Measurements from ENCODE around the gene CCDC191. TPM values are rescaled to one million over a fixed set of nuclear protein-coding genes. Genes with fewer than 3 reads are reported as not detected.

The CCDC191 gene
- total RNA-seq, 3 donors from 2014 or later = 3.9 to 6.2 (median 5.0) TPM

DNA sequence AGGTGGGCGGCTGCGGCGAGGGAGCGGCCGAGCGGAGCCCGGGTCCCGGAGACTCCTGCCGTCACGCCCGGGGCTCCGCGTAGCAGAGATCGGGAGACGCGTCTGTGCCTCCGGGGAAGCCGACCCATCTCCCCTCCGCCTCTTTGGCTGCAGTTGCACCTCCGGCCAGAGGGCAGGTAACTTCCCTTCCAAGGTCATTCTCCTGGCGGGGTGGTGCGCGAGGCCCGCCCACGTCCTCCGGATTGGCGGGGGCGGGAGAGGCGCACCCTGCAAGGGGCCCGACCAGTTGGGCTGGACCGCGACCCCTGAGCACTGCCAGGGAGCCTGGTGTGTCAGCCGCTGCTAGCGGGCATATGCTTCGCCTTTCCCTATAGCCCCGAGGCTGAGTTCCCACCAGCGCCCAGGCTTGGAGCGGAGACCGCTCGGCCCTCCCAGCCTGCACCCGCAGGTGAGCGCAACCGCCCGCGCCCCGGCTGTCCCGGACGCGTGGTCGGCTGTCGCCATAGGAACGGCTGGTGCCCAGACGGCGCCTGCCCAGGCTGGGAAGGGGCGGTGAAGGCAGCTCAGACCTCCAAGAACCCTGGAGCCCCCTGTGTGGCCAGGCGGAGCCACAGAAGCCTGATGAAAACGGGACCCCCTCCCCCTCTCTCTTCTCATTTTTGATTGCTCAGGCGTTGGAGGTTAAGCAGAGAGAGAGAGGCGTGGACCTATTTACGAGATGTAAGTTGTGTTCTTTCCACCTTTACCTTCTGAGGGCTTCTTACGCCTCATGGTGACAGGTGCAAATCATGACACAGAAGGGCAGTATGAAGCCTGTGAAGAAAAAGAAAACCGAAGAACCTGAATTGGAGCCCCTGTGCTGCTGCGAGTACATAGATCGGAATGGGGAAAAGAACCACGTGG lies 108.1 kb downstream of the CCDC191 start:
- DNase-seq (peak; percentile 58 to 81 (median 79)), ATAC-seq (peak; percentile 71)
- Histone ChIP-seq H3K9me3 (no peaks in the 10 kb centered on the region), H3K36me3 (ENCODE audit: low read depth) (no peaks in the 10 kb centered on the region), H3K4me1 (ENCODE audit: low read depth) (no peaks in the 10 kb centered on the region), H3K4me3 (peak overlapping the region; percentile 60)
- TF ChIP-seq, protein P1, sequence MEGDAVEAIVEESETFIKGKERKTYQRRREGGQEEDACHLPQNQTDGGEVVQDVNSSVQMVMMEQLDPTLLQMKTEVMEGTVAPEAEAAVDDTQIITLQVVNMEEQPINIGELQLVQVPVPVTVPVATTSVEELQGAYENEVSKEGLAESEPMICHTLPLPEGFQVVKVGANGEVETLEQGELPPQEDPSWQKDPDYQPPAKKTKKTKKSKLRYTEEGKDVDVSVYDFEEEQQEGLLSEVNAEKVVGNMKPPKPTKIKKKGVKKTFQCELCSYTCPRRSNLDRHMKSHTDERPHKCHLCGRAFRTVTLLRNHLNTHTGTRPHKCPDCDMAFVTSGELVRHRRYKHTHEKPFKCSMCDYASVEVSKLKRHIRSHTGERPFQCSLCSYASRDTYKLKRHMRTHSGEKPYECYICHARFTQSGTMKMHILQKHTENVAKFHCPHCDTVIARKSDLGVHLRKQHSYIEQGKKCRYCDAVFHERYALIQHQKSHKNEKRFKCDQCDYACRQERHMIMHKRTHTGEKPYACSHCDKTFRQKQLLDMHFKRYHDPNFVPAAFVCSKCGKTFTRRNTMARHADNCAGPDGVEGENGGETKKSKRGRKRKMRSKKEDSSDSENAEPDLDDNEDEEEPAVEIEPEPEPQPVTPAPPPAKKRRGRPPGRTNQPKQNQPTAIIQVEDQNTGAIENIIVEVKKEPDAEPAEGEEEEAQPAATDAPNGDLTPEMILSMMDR (IDR thresholded peaks at IDR 0.05) = no peak
- intact Hi-C loops (cut with DNase I, micrococcal nuclease) = no loop called here

GRCh38 chr3:113947372-113948014 lies 108.8 kb downstream of the CCDC191 start, which contains the start of gene ZDHHC23:
TSS of gene ZDHHC23 (plus strand) at chr3:113948013. CDS start at chr3:113948803, 790 bp downstream.
- ATAC-seq (peak; percentile 93), DNase-seq (peak; percentile 85 to 95 (median 89))
- H3K9me3 ChIP-seq = no peaks in the 10 kb centered on the region
- TF ChIP-seq, protein P1 (IDR thresholded peaks at IDR 0.05) = no peak
- no peaks in the 10 kb centered on the region for H3K36me3 ChIP-seq (ENCODE audit: low read depth)
- H3K4me1 ChIP-seq (ENCODE audit: low read depth) = no peaks in the 10 kb centered on the region
- peak within 1 kb of the TSS; percentile 60 for H3K4me3 ChIP-seq
- intact Hi-C loops (cut with DNase I, micrococcal nuclease) = no loop called here

- DNase-seq (no peak), ATAC-seq (no peak)
- Histone ChIP-seq H3K4me1 (ENCODE audit: low read depth) (no peaks in the 10 kb centered on the region), H3K9me3 (no peaks in the 10 kb centered on the region), H3K4me3 (no peak overlapping the region), H3K36me3 (ENCODE audit: low read depth) (no peaks in the 10 kb centered on the region)
- TF ChIP-seq, protein P1 (IDR thresholded peaks at IDR 0.05) = no peak
- intact Hi-C loops (cut with DNase I, micrococcal nuclease) = no loop called here
These were observed 109.5 kb downstream of the CCDC191 start for GRCh38 chr3:113946831-113947230.

DNA sequence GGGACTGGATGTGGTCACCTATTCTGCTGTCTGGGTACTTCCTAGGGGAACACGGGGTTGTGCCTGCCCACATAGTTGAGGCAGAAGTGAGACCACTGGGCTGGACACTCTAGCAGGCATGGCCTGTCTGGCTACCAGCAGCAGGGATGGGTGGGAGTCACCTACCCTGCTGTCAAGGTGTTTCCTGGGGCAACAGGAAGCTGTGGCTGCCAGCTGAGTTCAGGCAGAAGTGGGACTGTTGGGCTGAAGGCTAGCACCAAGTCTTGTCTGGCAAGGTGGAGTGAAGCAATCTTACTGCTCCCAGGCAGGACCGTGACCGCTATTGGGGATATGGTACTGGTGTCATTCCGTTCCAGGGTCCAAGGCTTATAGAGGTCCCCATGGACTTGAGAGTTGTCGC lies 128.8 kb downstream of the CCDC191 start:
- ATAC-seq (no peak), DNase-seq (no peak)
- Histone ChIP-seq H3K4me1 (ENCODE audit: low read depth) (no peaks in the 10 kb centered on the region), H3K4me3 (no peak overlapping the region), H3K9me3 (peaks cover 12% of the 10 kb centered on the region), H3K36me3 (ENCODE audit: low read depth) (no peaks in the 10 kb centered on the region)
- intact Hi-C loops (cut with DNase I, micrococcal nuclease) = no loop called here
- TF ChIP-seq, protein P1 (IDR thresholded peaks at IDR 0.05) = no peak

GRCh38 chr3:113914646-113915045 lies 141.7 kb downstream of the CCDC191 start:
- DNase-seq = no peak
- H3K9me3 ChIP-seq = no peaks in the 10 kb centered on the region
- TF ChIP-seq, protein P1 (IDR thresholded peaks at IDR 0.05) = no peak
- ATAC-seq = no peak
- intact Hi-C loops (cut with DNase I, micrococcal nuclease) = loop anchor here in 1 of 2 donors (5.0 kb wide), 2 partner anchors 72 to 177 kb away; no protein-coding TSS in a partner anchor
- H3K36me3 ChIP-seq (ENCODE audit: low read depth) = no peaks in the 10 kb centered on the region
- no peak overlapping the region for H3K4me3 ChIP-seq
- no peaks in the 10 kb centered on the region for H3K4me1 ChIP-seq (ENCODE audit: low read depth)

Other genes starting within 250 kb of the CCDC191 start
- gene GRAMD1C, start 217.7 kb downstream of the CCDC191 start, total RNA-seq = 10 to 100 TPM in 1 of 3 donors, 1 to 10 TPM in 2; 5.7 to 19.5 (median 8.6) TPM
- 10 to 100 TPM; 31.4 to 66.7 (median 36.1) TPM for gene ZDHHC23, start 108.5 kb downstream of the CCDC191 start, total RNA-seq
- 10 to 100 TPM; 17.9 to 29.1 (median 21.2) TPM for gene QTRT2, start 211 bp upstream of the CCDC191 start, total RNA-seq
- gene DRD3, start 122.5 kb upstream of the CCDC191 start, total RNA-seq = not detected
- under 1 TPM in 1 of 3 donors, not detected in 2; 0.19 TPM for gene ZNF80, start 181.1 kb upstream of the CCDC191 start, total RNA-seq
- gene TIGIT, start 237.5 kb upstream of the CCDC191 start, total RNA-seq = 1 to 10 TPM in 1 of 3 donors, under 1 TPM in 2; 0.54 to 1.6 (median 0.84) TPM

Measured in mucosa of descending colon (tissue), 3 donors.